Measurements from ENCODE around the gene CACNA1B.

Gene CACNA1B

GRCh38 chr9:138013273-138013672 lies 135.7 kb downstream of the CACNA1B start:
- H3K4me1 ChIP-seq (ENCODE audit: control insufficient read depth in 1 of 2, insufficient read depth in 1 of 2, low read depth in 1 of 2, low read length in 1 of 2), result no peaks in the 10 kb centered on the region
- H3K4me3 ChIP-seq (ENCODE audit: low read depth in 1 of 2, low read length in 1 of 2), result no peak overlapping the region
- no peak overlapping the region for H3K27ac ChIP-seq
- H3K27me3 ChIP-seq, result no peaks in the 10 kb centered on the region
- no peaks in the 10 kb centered on the region for H3K36me3 ChIP-seq
- TF ChIP-seq CTCF (IDR thresholded peaks at IDR 0.05), result no peak
- no peaks in the 10 kb centered on the region for H3K9me3 ChIP-seq

GRCh38 chr9:138013836-138014562 lies 136.4 kb downstream of the CACNA1B start:
- Histone ChIP-seq H3K27ac (no peak overlapping the region), H3K4me3 (ENCODE audit: low read depth in 1 of 2, low read length in 1 of 2) (no peak overlapping the region), H3K9me3 (no peaks in the 10 kb centered on the region), H3K4me1 (ENCODE audit: control insufficient read depth in 1 of 2, insufficient read depth in 1 of 2, low read depth in 1 of 2, low read length in 1 of 2) (no peaks in the 10 kb centered on the region), H3K27me3 (no peaks in the 10 kb centered on the region), H3K36me3 (no peaks in the 10 kb centered on the region)
- no peak for TF ChIP-seq CTCF (IDR thresholded peaks at IDR 0.05)

DNA sequence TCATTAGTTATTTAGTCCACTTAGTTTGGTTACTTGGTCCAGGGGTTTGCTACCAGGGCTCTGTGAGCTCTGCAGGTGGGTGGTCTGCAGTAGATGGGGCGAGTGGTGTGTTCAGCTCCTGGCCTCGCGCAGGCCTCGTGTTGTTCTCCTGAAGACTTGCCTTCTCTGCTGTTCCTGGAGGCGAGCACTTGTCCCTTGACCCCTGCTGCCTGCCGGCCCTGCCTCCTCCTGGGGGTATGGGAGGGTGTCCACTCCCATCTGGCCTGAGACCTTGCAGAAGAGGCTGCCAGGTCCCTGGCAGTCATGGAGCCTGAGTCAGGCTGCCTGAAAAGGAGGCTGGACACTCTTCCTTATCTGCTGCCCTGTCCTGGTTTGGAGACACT lies 137.0 kb downstream of the CACNA1B start:
- H3K9me3 ChIP-seq, result no peaks in the 10 kb centered on the region
- no peaks in the 10 kb centered on the region for H3K36me3 ChIP-seq
- no peaks in the 10 kb centered on the region for H3K4me1 ChIP-seq (ENCODE audit: control insufficient read depth in 1 of 2, insufficient read depth in 1 of 2, low read depth in 1 of 2, low read length in 1 of 2)
- H3K27me3 ChIP-seq, result no peaks in the 10 kb centered on the region
- TF ChIP-seq CTCF (IDR thresholded peaks at IDR 0.05), result no peak
- no peak overlapping the region for H3K27ac ChIP-seq
- no peak overlapping the region for H3K4me3 ChIP-seq (ENCODE audit: low read depth in 1 of 2, low read length in 1 of 2)

DNA sequence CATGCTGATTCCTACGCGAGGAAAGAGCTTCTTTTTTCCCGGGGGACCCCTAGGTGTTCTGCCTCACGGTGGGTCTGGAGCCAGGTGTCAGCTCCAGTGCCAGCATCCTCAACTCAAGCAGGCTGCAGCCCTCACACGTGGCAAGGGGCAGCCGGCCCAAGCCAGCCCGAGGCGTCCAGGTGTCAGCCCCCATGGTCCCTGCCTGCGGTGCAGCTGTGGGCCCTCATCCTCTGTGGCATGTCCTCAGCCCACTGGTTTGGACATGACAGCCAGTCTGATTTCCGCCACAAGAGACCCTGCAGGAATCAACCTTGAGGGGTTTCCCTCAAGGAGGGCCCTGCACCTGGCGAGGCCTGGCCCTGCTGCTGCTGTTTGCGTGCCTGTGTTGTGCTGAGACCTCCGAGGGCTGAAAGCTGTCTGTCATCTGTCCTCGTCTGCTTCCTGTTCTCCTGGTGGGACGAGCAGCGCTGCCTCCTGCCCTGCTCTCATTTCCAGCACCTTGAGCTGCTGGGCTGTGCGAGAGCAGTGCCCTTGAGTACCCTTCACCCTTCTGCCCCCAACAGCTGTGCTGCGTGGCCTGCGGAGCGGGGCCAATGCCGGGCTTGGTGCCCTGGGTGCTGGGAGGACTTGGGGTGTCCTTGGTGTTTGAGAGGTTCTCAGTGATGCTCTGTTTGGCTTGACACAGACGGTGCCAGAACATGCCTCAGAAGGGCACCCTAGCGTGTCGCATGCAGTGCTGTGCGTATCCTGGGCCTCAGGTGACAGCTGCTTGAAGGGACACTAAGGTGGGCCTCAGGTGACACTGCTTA lies 137.6 kb downstream of the CACNA1B start:
- no peak for TF ChIP-seq CTCF (IDR thresholded peaks at IDR 0.05)
- Histone ChIP-seq H3K9me3 (no peaks in the 10 kb centered on the region), H3K27ac (no peak overlapping the region), H3K4me3 (ENCODE audit: low read depth in 1 of 2, low read length in 1 of 2) (no peak overlapping the region), H3K4me1 (ENCODE audit: control insufficient read depth in 1 of 2, insufficient read depth in 1 of 2, low read depth in 1 of 2, low read length in 1 of 2) (no peaks in the 10 kb centered on the region), H3K27me3 (peaks cover 1% of the 10 kb centered on the region), H3K36me3 (no peaks in the 10 kb centered on the region)

GRCh38 chr9:138016406-138017187 lies 139.0 kb downstream of the CACNA1B start:
- Histone ChIP-seq H3K36me3 (no peaks in the 10 kb centered on the region), H3K27me3 (peaks cover 15% of the 10 kb centered on the region), H3K4me3 (ENCODE audit: low read depth in 1 of 2, low read length in 1 of 2) (no peak overlapping the region), H3K4me1 (ENCODE audit: control insufficient read depth in 1 of 2, insufficient read depth in 1 of 2, low read depth in 1 of 2, low read length in 1 of 2) (no peaks in the 10 kb centered on the region), H3K27ac (no peak overlapping the region), H3K9me3 (no peaks in the 10 kb centered on the region)
- TF ChIP-seq CTCF (IDR thresholded peaks at IDR 0.05), result no peak

Measured in neutrophil (primary cell).